ENCODE results near the gene L2HGDH. TPM values are rescaled to one million over a fixed set of nuclear protein-coding genes. Genes with fewer than 3 reads are reported as not detected.
A peak's percentile ranks its signal among the peaks of the same experiment; 100 is the strongest.

Gene L2HGDH
- total and polyA plus RNA-seq, 9 of the 15 experiments (the other 6 are each of a cell fraction or from before 2014, with no cell fraction given) = 1.7 to 16.1 (median 10.5) TPM

DNA sequence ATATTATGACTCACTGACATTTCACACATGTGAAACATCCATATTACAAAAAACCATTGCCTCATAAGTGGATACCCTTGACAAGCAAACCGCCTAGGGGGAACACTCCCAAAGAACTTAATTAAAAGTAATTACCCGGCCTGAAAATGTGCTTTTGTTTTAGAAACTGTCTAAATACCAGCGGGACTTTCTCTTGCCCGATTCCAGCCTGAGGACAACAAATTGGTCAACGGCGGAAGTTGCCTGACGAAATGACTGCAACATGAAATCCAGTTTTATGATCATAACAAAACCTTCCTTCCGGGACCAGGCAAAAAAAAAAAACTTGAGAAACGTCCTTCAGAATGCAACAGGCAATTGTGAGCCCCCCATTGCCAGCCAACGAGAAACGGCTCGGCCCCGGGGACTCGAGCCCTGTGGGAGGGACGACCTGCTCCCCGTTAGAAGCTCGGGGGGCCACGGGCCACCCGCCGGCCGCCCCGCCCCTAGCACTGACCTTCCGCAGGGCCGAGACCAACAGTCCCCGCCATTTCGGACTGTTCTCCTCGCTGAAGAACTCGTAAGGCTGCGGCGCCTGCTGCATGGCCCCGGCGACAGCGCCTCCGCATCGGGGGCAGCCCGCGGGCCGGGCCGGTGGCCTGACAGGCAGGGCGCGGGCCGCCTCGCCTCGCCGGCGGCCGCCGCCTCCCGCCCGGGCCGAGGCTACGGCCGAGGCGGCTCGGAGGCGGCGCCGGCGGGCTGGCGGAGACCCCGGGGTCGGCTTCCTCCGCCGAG, 81.1 kb downstream of the L2HGDH start:
- H3K4me2 ChIP-seq (ENCODE audit: insufficient read depth, low read length) = peak overlapping the region; percentile 87
- peak overlapping the region; percentile 83 for H3K4me3 ChIP-seq
- no peaks in the 10 kb centered on the region for H3K9me1 ChIP-seq (ENCODE audit: control insufficient read depth, insufficient read depth, low read length)
- intact Hi-C loops (cut with micrococcal nuclease) = loop anchor here (10.0 kb wide), 2 partner anchors 116 to 366 kb away; partner anchors contain the start of gene VCPKMT
- no peaks in the 10 kb centered on the region for H3K27me3 ChIP-seq (ENCODE audit: control insufficient read depth in 2 of 2, insufficient read depth in 2 of 2, low read length in 2 of 2)
- peaks cover 51% of the 10 kb centered on the region for H3K79me2 ChIP-seq (ENCODE audit: control insufficient read depth, insufficient read depth, low read length)
- FAIRE-seq (no peak), DNase-seq (ENCODE audit: extremely low read depth in 1 of 4, low spot score in 3 of 4) (peak in 2 of 4 experiments; percentile 41 to 51), ATAC-seq (peak; percentile 25)
- CTCF ChIA-PET (ENCODE audit: low intra/inter-chr PET ratio) = no interaction called here
- H3K4me1 ChIP-seq (replicated peaks in 1 of 2; ENCODE audit: control insufficient read depth in 2 of 2, insufficient read depth in 2 of 2, low read length in 2 of 2) = peaks cover 6 to 11% of the 10 kb centered on the region in 2 experiments; a peak in 4 of 5 replicates
- no peaks in the 10 kb centered on the region for H4K20me1 ChIP-seq (replicated peaks; ENCODE audit: control insufficient read depth, insufficient read depth, low read length)
- in situ Hi-C loops (cut with MboI) = no loop called here
- peak overlapping the region; percentile 72 for H2AFZ ChIP-seq (ENCODE audit: low read depth, low read length)
- 0 out of 3 replicates have a peak, but pooled peaks cover 4% of the 10 kb centered on the region for H3K36me3 ChIP-seq (ENCODE audit: control insufficient read depth, insufficient read depth, low read length)
- BruUV-seq (replicated peaks) = no TSS peak
- H3K9ac ChIP-seq (ENCODE audit: insufficient read depth in 1 of 2, low read depth in 2 of 2, low read length in 2 of 2) = peak overlapping the region; percentile 85 to 95
- POLR2A ChIA-PET = interaction anchor here (0.9 to 1.3 kb wide), 4 partner anchors 10 to 545 kb away, joined by 3 to 8 read pairs (median 4); no protein-coding TSS in a partner anchor
- H3K27ac ChIP-seq (ENCODE audit: extremely low read depth, low read depth, low read length) = peak overlapping the region; percentile 75
- no peaks in the 10 kb centered on the region for H3K9me3 ChIP-seq (replicated peaks; ENCODE audit: control insufficient read depth, insufficient read depth, low read depth, low read length)
- WGBS (ENCODE audit: insufficient coverage, low coverage, missing lambda C conversion rate) = 0% methylated on average over 39 of the region's 64 CpGs
- TF ChIP-seq KAT8 (IDR thresholded peaks at IDR 0.05; ENCODE audit: low read depth) (no peak), NCOA4 (IDR thresholded peaks at IDR 0.05; ENCODE audit: partially characterized antibody) (no peak), ZFP36 (IDR thresholded peaks at IDR 0.05; ENCODE audit: low read depth, low read length, partially characterized antibody) (no peak), BCOR (IDR thresholded peaks at IDR 0.05) (no peak), MED1 (CRISPR knock-in tag; IDR thresholded peaks at IDR 0.05; ENCODE audit: borderline replicate concordance) (no peak), ZBTB17 (CRISPR knock-in tag; IDR thresholded peaks at IDR 0.05) (no peak), TOE1 (IDR thresholded peaks at IDR 0.05; ENCODE audit: borderline replicate concordance) (no peak), TOE1 (CRISPR knock-in tag; IDR thresholded peaks at IDR 0.05; ENCODE audit: borderline replicate concordance, low read depth) (no peak), TEAD1 (CRISPR knock-in tag; IDR thresholded peaks at IDR 0.05) (no peak), RBM39 (optimal IDR thresholded peaks at IDR 0.05; ENCODE audit: low read depth, low read length) (no peak), ELF1 (tag; IDR thresholded peaks at IDR 0.05) (0 out of 2 replicates have a peak, but pooled peaks have one; percentile 14), CHD4 (IDR thresholded peaks at IDR 0.05; ENCODE audit: insufficient read depth, insufficient replicate concordance, low read depth, low read length, poor library complexity, severe bottlenecking) (no peak)
- TF ChIP-seq, protein P1, sequence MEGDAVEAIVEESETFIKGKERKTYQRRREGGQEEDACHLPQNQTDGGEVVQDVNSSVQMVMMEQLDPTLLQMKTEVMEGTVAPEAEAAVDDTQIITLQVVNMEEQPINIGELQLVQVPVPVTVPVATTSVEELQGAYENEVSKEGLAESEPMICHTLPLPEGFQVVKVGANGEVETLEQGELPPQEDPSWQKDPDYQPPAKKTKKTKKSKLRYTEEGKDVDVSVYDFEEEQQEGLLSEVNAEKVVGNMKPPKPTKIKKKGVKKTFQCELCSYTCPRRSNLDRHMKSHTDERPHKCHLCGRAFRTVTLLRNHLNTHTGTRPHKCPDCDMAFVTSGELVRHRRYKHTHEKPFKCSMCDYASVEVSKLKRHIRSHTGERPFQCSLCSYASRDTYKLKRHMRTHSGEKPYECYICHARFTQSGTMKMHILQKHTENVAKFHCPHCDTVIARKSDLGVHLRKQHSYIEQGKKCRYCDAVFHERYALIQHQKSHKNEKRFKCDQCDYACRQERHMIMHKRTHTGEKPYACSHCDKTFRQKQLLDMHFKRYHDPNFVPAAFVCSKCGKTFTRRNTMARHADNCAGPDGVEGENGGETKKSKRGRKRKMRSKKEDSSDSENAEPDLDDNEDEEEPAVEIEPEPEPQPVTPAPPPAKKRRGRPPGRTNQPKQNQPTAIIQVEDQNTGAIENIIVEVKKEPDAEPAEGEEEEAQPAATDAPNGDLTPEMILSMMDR (IDR thresholded peaks at IDR 0.05 in 2 of 3, conservative IDR thresholded peaks at IDR 0.05 in 1 of 3; ENCODE audit: insufficient read depth in 2 of 3, low read depth in 1 of 3, low read length in 3 of 3) = no peak
- TF ChIP-seq, protein P2, sequence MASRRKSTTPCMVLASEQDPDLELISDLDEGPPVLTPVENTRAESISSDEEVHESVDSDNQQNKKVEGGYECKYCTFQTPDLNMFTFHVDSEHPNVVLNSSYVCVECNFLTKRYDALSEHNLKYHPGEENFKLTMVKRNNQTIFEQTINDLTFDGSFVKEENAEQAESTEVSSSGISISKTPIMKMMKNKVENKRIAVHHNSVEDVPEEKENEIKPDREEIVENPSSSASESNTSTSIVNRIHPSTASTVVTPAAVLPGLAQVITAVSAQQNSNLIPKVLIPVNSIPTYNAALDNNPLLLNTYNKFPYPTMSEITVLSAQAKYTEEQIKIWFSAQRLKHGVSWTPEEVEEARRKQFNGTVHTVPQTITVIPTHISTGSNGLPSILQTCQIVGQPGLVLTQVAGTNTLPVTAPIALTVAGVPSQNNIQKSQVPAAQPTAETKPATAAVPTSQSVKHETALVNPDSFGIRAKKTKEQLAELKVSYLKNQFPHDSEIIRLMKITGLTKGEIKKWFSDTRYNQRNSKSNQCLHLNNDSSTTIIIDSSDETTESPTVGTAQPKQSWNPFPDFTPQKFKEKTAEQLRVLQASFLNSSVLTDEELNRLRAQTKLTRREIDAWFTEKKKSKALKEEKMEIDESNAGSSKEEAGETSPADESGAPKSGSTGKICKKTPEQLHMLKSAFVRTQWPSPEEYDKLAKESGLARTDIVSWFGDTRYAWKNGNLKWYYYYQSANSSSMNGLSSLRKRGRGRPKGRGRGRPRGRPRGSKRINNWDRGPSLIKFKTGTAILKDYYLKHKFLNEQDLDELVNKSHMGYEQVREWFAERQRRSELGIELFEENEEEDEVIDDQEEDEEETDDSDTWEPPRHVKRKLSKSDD (conservative IDR thresholded peaks at IDR 0.05; ENCODE audit: low read length) = no peak
- TF ChIP-seq, protein P3, sequence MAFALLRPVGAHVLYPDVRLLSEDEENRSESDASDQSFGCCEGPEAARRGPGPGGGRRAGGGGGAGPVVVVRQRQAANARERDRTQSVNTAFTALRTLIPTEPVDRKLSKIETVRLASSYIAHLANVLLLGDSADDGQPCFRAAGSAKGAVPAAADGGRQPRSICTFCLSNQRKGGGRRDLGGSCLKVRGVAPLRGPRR (CRISPR knock-in tag; IDR thresholded peaks at IDR 0.05) = no peak
